Endothelial cell of umbilical vein (primary cell): Measurements from ENCODE around the gene ETV7. TPM values are rescaled to one million over a fixed set of nuclear protein-coding genes. Genes with fewer than 3 reads are reported as not detected.

Experiments used
- BruUV-seq: library from RNA; stranded (reverse); fragments of 400-500 nt; replicated peaks from 2 replicates; lab custom pipeline; 2021; lab: Mats Ljungman, UMichigan
- CTCF ChIA-PET: fragments of 300-600, 350-600 bp; sonication (Branson Sonifier 250); formaldehyde crosslinking; loops from one replicate; lab custom pipeline; 2021; ENCODE audit warnings: antibody characterized with exemption, inconsistent platforms; lab: Charles Lee
- POLR2A ChIA-PET: fragments of 300-600, 350-600 bp; sonication (Branson Sonifier 250); formaldehyde crosslinking; loops from one replicate; lab custom pipeline; 2021; ENCODE audit warnings: antibody characterized with exemption, inconsistent platforms; lab: Charles Lee
- DNase-seq: peaks from one replicate; pipeline ENCODE4 v3.0.0-alpha.2; 2011; ENCODE audit warnings: low read depth, low spot score
- FAIRE-seq: peaks from 2 replicates; lab custom pipeline; 2011; peaks lifted over from hg19 to GRCh38; lab: Jason Lieb, UNC
- H2AFZ ChIP-seq: 2 replicates; pipeline ENCODE4 v1.6.0; 2012; ENCODE audit warnings: low read depth, low read length, control low read depth, inconsistent platforms
- H3K27ac ChIP-seq: 2 replicates; pipeline ENCODE4 v1.5.1; 2011; ENCODE audit warnings: low read depth, mild to moderate bottlenecking, control low read depth, low read length, moderate library complexity; ENCODE audit not compliant: insufficient read depth
- H3K27me3 ChIP-seq, 2 experiments: 2 replicates each; pipeline versions ENCODE4 v1.6.0 to v1.6.1; 2011; ENCODE audit warnings: low read length in 2 of 2, mixed read lengths in 1 of 2; ENCODE audit not compliant: control insufficient read depth in 2 of 2, insufficient read depth in 2 of 2
- H3K36me3 ChIP-seq, 2 experiments: 2 replicates in 1 of 2; 3 replicates in 1 of 2; pipeline ENCODE4 v1.5.1; 2011; ENCODE audit warnings: low read length in 2 of 2, mild to moderate bottlenecking in 1 of 2, moderate library complexity in 1 of 2; ENCODE audit not compliant: control insufficient read depth in 2 of 2, insufficient read depth in 2 of 2; ENCODE audit errors: extremely low read depth in 1 of 2
- H3K4me1 ChIP-seq: 3 replicates; pipeline ENCODE4 v1.5.1; 2011; ENCODE audit warnings: mild to moderate bottlenecking, low read length; ENCODE audit not compliant: control insufficient read depth, insufficient read depth; ENCODE audit errors: extremely low read depth
- H3K4me2 ChIP-seq: 2 replicates; pipeline ENCODE4 v1.6.1; 2011; ENCODE audit warnings: low read length, control low read depth, mixed read lengths; ENCODE audit not compliant: insufficient read depth
- H3K4me3 ChIP-seq, 3 experiments: fragments of 200-600 bp in 1 of 3; sonication (generic), shearing (Covaris generic) in 1 of 3; replicated peaks in 1 of 3; 2 replicates each; pipeline ENCODE4 v1.5.1; 2011 to 2016; ENCODE audit warnings: control low read depth in 3 of 3, low read length in 3 of 3, mild to moderate bottlenecking in 2 of 3, inconsistent platforms in 1 of 3, low read depth in 1 of 3, moderate library complexity in 1 of 3; ENCODE audit not compliant: insufficient read depth in 1 of 3
- H3K79me2 ChIP-seq: 2 replicates; pipeline ENCODE4 v1.6.0; 2012; ENCODE audit warnings: low read length, inconsistent platforms; ENCODE audit not compliant: control insufficient read depth, insufficient read depth
- H3K9ac ChIP-seq: replicated peaks from 2 replicates; pipeline ENCODE3; 2011; ENCODE audit warnings: low read length, control low read depth; ENCODE audit not compliant: insufficient read depth; ENCODE audit errors: extremely low read depth
- H3K9me1 ChIP-seq: replicated peaks from 3 replicates; pipeline ENCODE4 v1.6.0; 2011; ENCODE audit warnings: mild to moderate bottlenecking, low read length; ENCODE audit not compliant: control insufficient read depth, insufficient read depth; ENCODE audit errors: extremely low read depth
- H3K9me3 ChIP-seq: replicated peaks from 2 replicates; pipeline ENCODE4 v1.5.1; 2012; ENCODE audit warnings: low read length, inconsistent platforms; ENCODE audit not compliant: control insufficient read depth, insufficient read depth
- H4K20me1 ChIP-seq: replicated peaks from 2 replicates; pipeline ENCODE3; 2011; ENCODE audit warnings: mild to moderate bottlenecking, low read length; ENCODE audit not compliant: control insufficient read depth, insufficient read depth; ENCODE audit errors: extremely low read depth
- CTCF ChIP-seq, 2 donors: IDR thresholded peaks; 1 replicate in 1 of 2; 2 replicates in 1 of 2; pipeline ENCODE4 v1.5.1; 2011; ENCODE audit warnings: low read length in 2 of 2, mild to moderate bottlenecking in 2 of 2, moderate library complexity in 2 of 2, control low read depth in 1 of 2, inconsistent platforms in 1 of 2, low read depth in 1 of 2; ENCODE audit not compliant: insufficient read depth in 1 of 2; ENCODE audit errors: extremely low read depth in 1 of 2
- EZH2 ChIP-seq: IDR thresholded peaks from 2 replicates; pipeline ENCODE4 v1.6.1; 2012; ENCODE audit warnings: borderline replicate concordance, low read depth, mild to moderate bottlenecking, moderate library complexity, low read length, inconsistent platforms; ENCODE audit not compliant: severe bottlenecking
- FOS ChIP-seq: IDR thresholded peaks from 2 replicates; pipeline ENCODE4 v1.6.1; 2011; ENCODE audit warnings: mild to moderate bottlenecking, low read length, moderate library complexity, borderline replicate concordance; ENCODE audit not compliant: insufficient read depth
- GATA2 ChIP-seq: IDR thresholded peaks from 2 replicates; pipeline ENCODE4 v1.7.0; 2011; ENCODE audit warnings: low read depth, mild to moderate bottlenecking, moderate library complexity, mixed read lengths, low read length; ENCODE audit not compliant: insufficient read length, insufficient read depth
- JUN ChIP-seq: IDR thresholded peaks from 2 replicates; pipeline ENCODE4 v1.6.1; 2011; ENCODE audit warnings: borderline replicate concordance, low read depth; ENCODE audit not compliant: insufficient read length, insufficient read depth
- MAX ChIP-seq: IDR thresholded peaks from 2 replicates; pipeline ENCODE4 v1.6.1; 2011; ENCODE audit not compliant: insufficient read depth, insufficient read length
- MYC ChIP-seq: IDR thresholded peaks from one replicate; pipeline ENCODE4 v1.6.1; 2011; ENCODE audit warnings: mild to moderate bottlenecking, low read depth, low read length
- POLR2A ChIP-seq: IDR thresholded peaks from 2 replicates; pipeline ENCODE4 v1.6.1; 2012; ENCODE audit warnings: low read depth, mild to moderate bottlenecking, control low read depth, low read length
- POLR2AphosphoS5 ChIP-seq: IDR thresholded peaks from 2 replicates; pipeline ENCODE4 v1.6.1; 2012; ENCODE audit warnings: low read depth, mild to moderate bottlenecking, control low read depth, low read length, moderate library complexity; ENCODE audit not compliant: insufficient read depth
- dilution Hi-C: fragments of 300-500 bp; cut with MboI; formaldehyde crosslinking; loops from one replicate; pipeline ENCODE4 v1.15.0; 2019; ENCODE audit warnings: low sequenced_read_pairs; ENCODE audit not compliant: extremely low pct_ligation_motif_present
- intact Hi-C: fragments of 100-400 bp; cut with micrococcal nuclease; formaldehyde crosslinking; loops from one replicate; pipeline ENCODE4 v1.10.0; 2022
- polyA plus RNA-seq, 4 experiments: library from polyadenylated mRNA; depleted of rRNA in 3 of 4; stranded (reverse) in 3 of 4; unstranded in 1 of 4; fragments of >200 nt; gene quantifications; 2 replicates each; pipeline versions ENCODE4 v1.2.1 to v1.2.3, GENCODE V29; 2011 to 2012; ENCODE audit warnings: missing spikeins in 1 of 4
- total RNA-seq: library from RNA; stranded (reverse); gene quantifications from 2 replicates; pipeline ENCODE4 v1.2.3, GENCODE V29; 2021

Gene ETV7
- total and polyA plus RNA-seq, 2 donors (not counting 3 experiments of a cell fraction or from before 2014, with no cell fraction given): 0.23 to 0.58 TPM

GRCh38 chr6:36430351-36430750, 42.9 kb upstream of the ETV7 start:
- no peaks in the 10 kb centered on the region for H4K20me1 ChIP-seq
- H3K4me3 ChIP-seq: no peak overlapping the region
- BruUV-seq: no TSS peak
- no peak for TF ChIP-seq POLR2A
- TF ChIP-seq FOS: no peak
- no peak for TF ChIP-seq GATA2
- TF ChIP-seq JUN: no peak
- TF ChIP-seq CTCF (IDR thresholded peaks at IDR 0.05; ENCODE audit: extremely low read depth in 1 of 2, insufficient read depth in 1 of 2, low read depth in 1 of 2, low read length in 2 of 2): no peak
- no peak for TF ChIP-seq MAX
- TF ChIP-seq EZH2: no peak
- TF ChIP-seq POLR2AphosphoS5: no peak
- no peak for TF ChIP-seq MYC
- ChIA-PET CTCF (interaction anchor here (0.7 to 2.0 kb wide), 5 partner anchors 10 to 329 kb away, joined by 3 to 8 read pairs (median 4); no protein-coding TSS in a partner anchor), POLR2A (no interaction called here)
- H3K27me3 ChIP-seq: no peaks in the 10 kb centered on the region
- no peaks in the 10 kb centered on the region for H3K9me1 ChIP-seq
- no peak overlapping the region for H3K27ac ChIP-seq
- intact Hi-C loops (no loop called here), dilution Hi-C loops (no loop called here)
- H3K36me3 ChIP-seq: no peaks in the 10 kb centered on the region
- no peaks in the 10 kb centered on the region for H3K9me3 ChIP-seq
- H3K79me2 ChIP-seq: no peaks in the 10 kb centered on the region
- H3K4me1 ChIP-seq: no peaks in the 10 kb centered on the region
- no peak overlapping the region for H3K4me2 ChIP-seq
- no peak overlapping the region for H3K9ac ChIP-seq
- DNase-seq (no peak), FAIRE-seq (no peak)
- H2AFZ ChIP-seq: no peak overlapping the region
